Measurements from ENCODE around the gene CA10.

Gene CA10

GRCh38 chr17:51833045-51833444, 325.5 kb downstream of the CA10 start:
- H4K20me1 ChIP-seq (ENCODE audit: insufficient read depth), result no peaks in the 10 kb centered on the region
- no peaks in the 10 kb centered on the region for H3K36me3 ChIP-seq (ENCODE audit: insufficient read depth)
- no peak overlapping the region for H3K9ac ChIP-seq
- no peak overlapping the region for H2AFZ ChIP-seq (ENCODE audit: low read depth)
- no peak overlapping the region for H3K27ac ChIP-seq
- TF ChIP-seq CTCF (conservative IDR thresholded peaks at IDR 0.05; ENCODE audit: low read depth, low read length), result no peak
- no peak overlapping the region for H3K4me2 ChIP-seq
- no peaks in the 10 kb centered on the region for H3K79me2 ChIP-seq (ENCODE audit: insufficient read depth, low read depth)
- no peaks in the 10 kb centered on the region for H3K4me1 ChIP-seq (ENCODE audit: low read depth, poor library complexity, severe bottlenecking)
- H3K27me3 ChIP-seq (ENCODE audit: insufficient read depth, low read depth), result no peaks in the 10 kb centered on the region
- H3K4me3 ChIP-seq (IDR thresholded peaks at IDR 0.05; ENCODE audit: insufficient read depth, low read depth, low read length), result no peak overlapping the region

GRCh38 chr17:51830886-51831285, 327.6 kb downstream of the CA10 start:
- H3K4me2 ChIP-seq, result no peak overlapping the region
- no peak overlapping the region for H2AFZ ChIP-seq (ENCODE audit: low read depth)

GRCh38 chr17:51830451-51830850, 328.1 kb downstream of the CA10 start:
- Histone ChIP-seq H4K20me1 (ENCODE audit: insufficient read depth) (no peaks in the 10 kb centered on the region), H3K27ac (no peak overlapping the region), H3K79me2 (ENCODE audit: insufficient read depth, low read depth) (no peaks in the 10 kb centered on the region), H3K27me3 (ENCODE audit: insufficient read depth, low read depth) (no peaks in the 10 kb centered on the region), H2AFZ (ENCODE audit: low read depth) (no peak overlapping the region), H3K4me2 (no peak overlapping the region), H3K36me3 (ENCODE audit: insufficient read depth) (no peaks in the 10 kb centered on the region), H3K4me3 (IDR thresholded peaks at IDR 0.05; ENCODE audit: insufficient read depth, low read depth, low read length) (no peak overlapping the region), H3K4me1 (ENCODE audit: low read depth, poor library complexity, severe bottlenecking) (no peaks in the 10 kb centered on the region), H3K9ac (no peak overlapping the region)
- TF ChIP-seq CTCF (conservative IDR thresholded peaks at IDR 0.05; ENCODE audit: low read depth, low read length), result no peak

More at GRCh38 chr17:51830886-51831285, 327.6 kb downstream of the CA10 start:
- no peak for TF ChIP-seq CTCF (conservative IDR thresholded peaks at IDR 0.05; ENCODE audit: low read depth, low read length)
- Histone ChIP-seq H3K27me3 (ENCODE audit: insufficient read depth, low read depth) (no peaks in the 10 kb centered on the region), H3K4me3 (IDR thresholded peaks at IDR 0.05; ENCODE audit: insufficient read depth, low read depth, low read length) (no peak overlapping the region), H3K27ac (no peak overlapping the region), H3K36me3 (ENCODE audit: insufficient read depth) (no peaks in the 10 kb centered on the region), H3K4me1 (ENCODE audit: low read depth, poor library complexity, severe bottlenecking) (no peaks in the 10 kb centered on the region), H4K20me1 (ENCODE audit: insufficient read depth) (no peaks in the 10 kb centered on the region), H3K9ac (no peak overlapping the region), H3K79me2 (ENCODE audit: insufficient read depth, low read depth) (no peaks in the 10 kb centered on the region)

- Histone ChIP-seq H3K27me3 (ENCODE audit: insufficient read depth, low read depth) (no peaks in the 10 kb centered on the region), H3K4me2 (no peak overlapping the region), H3K79me2 (ENCODE audit: insufficient read depth, low read depth) (no peaks in the 10 kb centered on the region), H3K27ac (no peak overlapping the region), H3K4me3 (IDR thresholded peaks at IDR 0.05; ENCODE audit: insufficient read depth, low read depth, low read length) (no peak overlapping the region), H3K36me3 (ENCODE audit: insufficient read depth) (no peaks in the 10 kb centered on the region), H4K20me1 (ENCODE audit: insufficient read depth) (no peaks in the 10 kb centered on the region), H3K9ac (no peak overlapping the region), H2AFZ (ENCODE audit: low read depth) (no peak overlapping the region), H3K4me1 (ENCODE audit: low read depth, poor library complexity, severe bottlenecking) (no peaks in the 10 kb centered on the region)
- TF ChIP-seq CTCF (conservative IDR thresholded peaks at IDR 0.05; ENCODE audit: low read depth, low read length), result no peak
Measured at GRCh38 chr17:51828901-51829300, 329.6 kb downstream of the CA10 start.
